ENCODE results near the gene ZNF568. TPM values are rescaled to one million over a fixed set of nuclear protein-coding genes. Genes with fewer than 3 reads are reported as not detected.

Gene ZNF568
- total RNA-seq, 4 donors from 2014 or later, result 14.2 to 25.8 (median 16.8) TPM

- intact Hi-C loops (cut with DNase I), result loop anchor here (5.0 to 10.0 kb wide), 2 partner anchors 112 to 254 kb away; no protein-coding TSS in a partner anchor
- Histone ChIP-seq H3K4me1 (peaks cover 6 to 13% of the 10 kb centered on the region in 2 donors), H3K4me3 (replicated peaks in 1 of 3) (peak overlapping the region; percentile 18 to 41 (median 36)), H3K27me3 (no peaks in the 10 kb centered on the region), H3K36me3 (no peaks in the 10 kb centered on the region), H3K9me3 (no peaks in the 10 kb centered on the region), H3K27ac (peak overlapping the region; percentile 26 to 88 (median 70))
- TF ChIP-seq CTCF (IDR thresholded peaks at IDR 0.05) (peak; percentile 83 to 100 (median 98)), POLR2A (IDR thresholded peaks at IDR 0.05) (peak in 1 of 2 donors; percentile 53)
- peak; percentile 88 to 91 for DNase-seq
- 0 to 4% methylated on average over 28 to 40 of the region's 56 CpGs for WGBS, 2 donors
Observed at GRCh38 chr19:36973021-36973843, 57.1 kb downstream of the ZNF568 start.

GRCh38 chr19:36973844-36974195, 57.7 kb downstream of the ZNF568 start:
- intact Hi-C loops (cut with DNase I), result loop anchor here (5.0 to 10.0 kb wide), 2 partner anchors 111 to 253 kb away; no protein-coding TSS in a partner anchor
- H3K36me3 ChIP-seq, result no peaks in the 10 kb centered on the region
- TF ChIP-seq POLR2A (IDR thresholded peaks at IDR 0.05) (no peak), CTCF (IDR thresholded peaks at IDR 0.05) (no peak)
- H3K4me1 ChIP-seq, result peaks cover 6 to 13% of the 10 kb centered on the region in 2 donors
- no peaks in the 10 kb centered on the region for H3K27me3 ChIP-seq
- H3K9me3 ChIP-seq, result no peaks in the 10 kb centered on the region
- WGBS, 2 donors, result 33 to 48% methylated on average over 5 to 6 of the region's 6 CpGs
- peak overlapping the region in 1 of 3 donors; percentile 41 for H3K4me3 ChIP-seq (replicated peaks in 1 of 3)
- DNase-seq, result no peak
- H3K27ac ChIP-seq, result peak overlapping the region in 1 of 3 donors; percentile 88

GRCh38 chr19:36986131-36986530, 70.0 kb downstream of the ZNF568 start:
- intact Hi-C loops (cut with DNase I), result no loop called here
- TF ChIP-seq CTCF (IDR thresholded peaks at IDR 0.05), result no peak
- TF ChIP-seq POLR2A (IDR thresholded peaks at IDR 0.05), result no peak
- WGBS, 2 donors, result 68 to 71% methylated on average over 2 of the region's 2 CpGs
- no peaks in the 10 kb centered on the region for H3K9me3 ChIP-seq
- H3K27ac ChIP-seq, result peak overlapping the region in 1 of 3 donors; percentile 17
- no peaks in the 10 kb centered on the region for H3K27me3 ChIP-seq
- no peaks in the 10 kb centered on the region for H3K36me3 ChIP-seq
- no peak for DNase-seq
- H3K4me3 ChIP-seq (replicated peaks in 1 of 3), result no peak overlapping the region
- H3K4me1 ChIP-seq, result no peaks in the 10 kb centered on the region

GRCh38 chr19:36986601-36987000, 70.5 kb downstream of the ZNF568 start:
- Histone ChIP-seq H3K27me3 (no peaks in the 10 kb centered on the region), H3K4me1 (no peaks in the 10 kb centered on the region), H3K36me3 (peaks cover 1 to 4% of the 10 kb centered on the region in 2 donors), H3K4me3 (replicated peaks in 1 of 3) (no peak overlapping the region), H3K9me3 (no peaks in the 10 kb centered on the region), H3K27ac (peak overlapping the region in 1 of 3 donors; percentile 17)
- intact Hi-C loops (cut with DNase I), result no loop called here
- WGBS, 2 donors, result 67 to 73% methylated on average over 7 of the region's 7 CpGs
- TF ChIP-seq POLR2A (IDR thresholded peaks at IDR 0.05), result no peak
- no peak for TF ChIP-seq CTCF (IDR thresholded peaks at IDR 0.05)
- no peak for DNase-seq

- Histone ChIP-seq H3K9me3 (no peaks in the 10 kb centered on the region), H3K27me3 (no peaks in the 10 kb centered on the region), H3K4me1 (no peaks in the 10 kb centered on the region), H3K27ac (no peak overlapping the region), H3K4me3 (replicated peaks in 1 of 3) (no peak overlapping the region), H3K36me3 (peaks cover 3 to 7% of the 10 kb centered on the region in 2 donors)
- intact Hi-C loops (cut with DNase I), result no loop called here
- no peak for DNase-seq
- TF ChIP-seq CTCF (IDR thresholded peaks at IDR 0.05), result no peak
- no peak for TF ChIP-seq POLR2A (IDR thresholded peaks at IDR 0.05)
- WGBS, 2 donors, result 62 to 68% methylated on average over 3 of the region's 3 CpGs
Observed at GRCh38 chr19:36987091-36987490, 71.0 kb downstream of the ZNF568 start.
